ENCODE results near the gene KPTN.

The KPTN gene

GRCh38 chr19:47435883-47436417, 48.1 kb downstream of the KPTN start:
- DNase-seq (ENCODE audit: low read depth in 3 of 3) = no peak

DNA sequence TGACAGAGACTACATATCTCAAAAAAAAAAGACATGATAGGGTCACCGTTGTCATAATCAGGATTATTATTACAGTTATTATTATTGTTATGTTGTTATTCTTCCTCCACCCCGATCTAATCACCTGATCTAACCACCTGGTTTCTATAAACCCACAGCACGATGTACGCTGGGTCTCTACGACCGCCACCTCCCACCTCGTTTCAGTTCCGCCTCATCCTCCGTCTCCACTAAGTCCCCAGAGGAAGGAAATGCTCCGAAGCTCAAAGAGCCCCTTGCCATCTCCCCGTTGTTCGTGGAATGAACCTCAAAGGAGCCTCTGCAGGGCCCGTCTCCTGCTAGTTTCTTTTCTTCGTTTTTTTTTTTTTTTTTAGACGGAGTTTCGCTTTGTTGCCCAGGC, 48.8 kb downstream of the KPTN start:
- no peak for DNase-seq (ENCODE audit: low read depth in 3 of 3)

GRCh38 chr19:47434088-47434487, 49.9 kb downstream of the KPTN start:
- DNase-seq (ENCODE audit: low read depth in 3 of 3) = no peak

DNA sequence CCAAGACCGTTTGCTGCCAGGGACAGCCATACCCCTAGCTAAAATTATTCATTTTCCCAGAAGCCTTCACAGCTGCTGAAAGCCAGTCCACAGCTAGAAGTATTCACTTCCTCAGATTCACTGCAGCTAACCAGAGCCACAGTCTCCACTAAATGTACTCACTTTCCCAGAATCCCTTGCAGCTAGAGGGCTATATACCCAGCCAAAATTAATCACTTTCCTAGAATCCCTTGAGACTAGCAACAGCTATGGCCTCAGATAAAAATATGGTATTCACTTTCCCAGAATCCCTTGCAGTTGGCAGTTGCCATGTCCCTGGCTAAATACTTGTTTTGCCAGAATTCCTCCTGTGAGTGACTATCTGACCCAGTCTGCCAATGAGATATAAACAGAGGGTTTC, 50.9 kb downstream of the KPTN start:
- DNase-seq (ENCODE audit: low read depth in 3 of 3) = no peak

GRCh38 chr19:47432499-47432898, 51.5 kb downstream of the KPTN start:
- no peak for DNase-seq (ENCODE audit: low read depth in 3 of 3)

GRCh38 chr19:47432091-47432490, 51.9 kb downstream of the KPTN start:
- DNase-seq (ENCODE audit: low read depth in 3 of 3) = no peak

DNA sequence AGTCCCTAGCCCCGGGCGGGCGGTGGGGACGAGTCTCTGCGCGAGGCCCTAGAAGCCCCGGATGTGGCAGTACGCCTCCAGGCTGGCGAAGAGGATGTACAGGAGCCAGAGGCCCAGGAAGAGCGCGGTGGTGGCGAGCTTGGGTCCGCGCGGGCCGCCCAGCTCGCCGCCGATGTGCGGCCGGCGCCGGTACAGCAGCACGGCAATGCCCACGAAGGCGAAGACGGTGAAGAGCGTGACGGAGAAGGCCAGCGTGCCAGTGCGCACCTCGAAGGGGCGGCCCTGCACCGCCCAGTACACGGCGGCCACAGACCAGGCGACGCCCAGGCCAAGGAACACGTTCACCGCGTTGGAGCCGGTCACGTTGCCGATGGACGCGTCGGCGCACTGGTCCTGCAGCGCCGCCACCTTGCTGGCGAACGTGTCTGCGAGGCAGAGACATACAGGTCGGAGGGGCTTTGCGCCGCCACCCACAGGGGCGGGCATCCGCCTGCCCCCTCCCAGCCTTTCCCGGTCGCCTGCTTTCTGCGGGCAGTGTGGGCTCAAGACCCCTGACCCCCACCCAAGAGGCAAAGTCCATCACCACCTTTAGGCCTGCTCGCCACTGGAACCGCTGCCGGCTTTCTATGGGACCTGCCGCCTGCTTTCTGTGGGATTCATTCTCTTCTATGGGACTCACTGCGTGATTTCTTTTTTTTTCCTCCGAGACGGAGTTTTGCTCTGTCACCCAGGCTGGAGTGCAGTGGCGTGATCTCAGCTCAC, 53.8 kb downstream of the KPTN start:
- peak in 1 of 3 experiments; percentile 26 for DNase-seq (ENCODE audit: low read depth in 3 of 3)

DNA sequence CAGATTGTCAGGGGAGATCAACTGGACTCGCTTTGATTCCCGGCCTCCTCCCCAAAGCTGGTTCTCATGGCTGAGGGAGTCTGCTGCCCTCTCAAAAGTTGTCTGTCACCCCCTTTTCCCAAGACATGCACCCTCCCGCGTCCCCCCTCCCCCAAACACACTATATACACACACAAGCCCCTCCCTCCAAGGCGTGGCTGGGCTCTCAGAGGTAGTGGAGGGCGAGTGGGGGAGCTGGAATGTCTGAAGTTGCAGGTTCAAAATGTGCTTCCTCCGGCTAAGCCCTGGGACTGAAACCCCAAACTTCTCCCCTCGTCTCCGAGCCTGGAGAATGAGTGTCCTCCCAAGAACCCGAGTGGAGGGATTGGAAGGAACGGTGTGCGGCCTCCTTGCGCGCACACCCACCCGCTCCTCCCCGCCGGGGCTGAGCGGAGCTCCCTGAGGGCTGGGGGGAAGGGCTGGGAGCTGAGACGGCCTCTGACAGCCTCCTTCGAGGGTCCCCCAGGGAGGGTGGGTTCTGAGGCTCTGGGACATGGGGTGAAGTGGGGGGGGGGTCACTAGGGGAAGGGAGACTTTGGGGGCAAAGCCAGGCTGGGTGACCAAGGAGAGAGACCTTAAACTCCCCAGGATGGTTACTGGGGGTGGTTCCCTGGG, 54.8 kb downstream of the KPTN start:
- DNase-seq (ENCODE audit: low read depth in 3 of 3) = no peak

GRCh38 chr19:47428177-47428894, 55.7 kb downstream of the KPTN start:
- DNase-seq (ENCODE audit: low read depth in 3 of 3) = peak; percentile 74 to 87 (median 75)

DNA sequence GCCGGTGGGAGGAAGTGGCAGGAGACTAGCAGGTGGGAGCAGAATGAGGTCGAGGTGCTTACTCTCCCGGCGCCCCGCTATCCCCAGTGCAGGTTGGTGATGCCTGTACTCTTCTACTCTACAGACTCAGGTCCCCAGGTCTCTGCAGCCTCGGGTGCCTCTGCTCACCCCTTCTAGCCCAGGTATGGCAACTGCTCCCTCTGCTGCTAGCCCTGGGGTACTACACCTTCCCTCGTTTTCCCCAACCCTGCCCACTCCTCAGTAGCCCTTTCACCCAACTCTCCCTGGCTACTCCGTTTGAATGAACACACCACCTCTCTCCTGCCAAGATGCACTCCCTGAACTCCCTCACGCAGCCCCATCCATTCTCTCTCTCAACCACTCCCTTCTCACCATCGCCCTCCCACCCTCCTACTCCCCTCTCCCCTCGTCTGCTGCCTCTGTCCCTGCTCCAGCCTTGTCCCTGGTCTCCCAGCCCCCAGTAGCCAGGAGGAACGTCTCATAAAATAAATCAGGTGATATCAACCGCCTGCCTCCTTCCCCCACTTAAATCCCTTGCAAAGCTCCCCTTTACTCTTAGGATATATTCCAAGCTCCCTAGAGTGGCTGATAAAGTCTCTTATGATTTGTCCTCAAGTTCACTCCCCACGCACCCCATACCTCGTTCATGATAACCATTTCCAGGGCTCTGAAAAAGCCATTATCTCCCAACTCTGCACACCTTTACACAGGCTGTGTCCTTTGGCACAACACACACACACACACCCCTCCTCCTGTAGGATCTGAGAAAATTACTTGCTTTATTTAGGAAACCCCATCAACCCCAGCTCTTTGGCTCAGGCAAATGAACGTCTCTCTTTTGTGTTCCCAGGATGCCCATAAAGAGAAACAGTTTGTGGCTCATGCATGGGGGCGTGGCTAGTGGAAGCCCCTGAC, 56.5 kb downstream of the KPTN start:
- peak; percentile 52 to 71 (median 56) for DNase-seq (ENCODE audit: low read depth in 3 of 3)
